Measurements from ENCODE around the gene NT5C3B.

DNA sequence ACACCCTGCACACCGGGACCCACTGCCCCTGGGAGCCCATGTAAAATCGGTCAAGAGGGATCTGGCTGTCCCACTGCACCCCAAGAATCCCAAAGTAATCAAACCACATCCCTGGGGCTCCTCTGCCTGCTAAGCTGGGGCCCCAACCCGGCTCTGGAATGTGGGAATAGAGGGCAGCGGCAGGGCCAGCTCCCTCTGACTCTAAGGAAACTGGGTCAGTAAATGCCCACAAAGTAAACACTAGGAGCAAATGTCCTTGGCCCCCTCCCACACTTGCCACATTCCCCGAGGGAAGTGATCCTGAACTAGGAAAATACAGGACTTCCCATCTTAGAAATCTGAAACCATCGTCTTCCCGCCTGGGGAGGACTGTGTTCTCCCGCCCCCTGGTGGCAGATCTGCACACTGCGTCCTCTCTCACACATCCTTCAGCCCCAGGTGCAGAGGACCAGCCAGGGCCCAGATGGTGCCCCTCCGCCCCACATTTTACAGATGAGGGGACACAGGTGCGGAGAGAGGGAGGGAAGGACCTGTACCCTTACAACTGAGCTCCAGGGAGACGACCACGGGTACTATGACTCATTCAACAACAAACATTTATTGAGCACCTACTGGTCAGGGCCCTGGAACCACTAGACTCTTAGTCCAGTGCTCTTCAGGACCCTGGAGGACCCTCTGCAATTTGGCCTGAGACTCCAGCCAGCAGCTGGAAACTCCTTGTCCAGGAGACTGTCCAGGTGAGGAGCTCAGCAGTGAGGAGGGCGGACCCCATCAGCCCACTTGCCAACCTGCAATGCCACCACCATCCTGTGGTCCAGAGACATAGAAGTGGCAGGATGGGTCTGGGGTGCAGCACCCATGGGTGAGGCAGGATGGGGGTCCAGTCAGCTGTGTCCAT is 34.4 kb downstream of the NT5C3B start:
- TF ChIP-seq, protein P1, sequence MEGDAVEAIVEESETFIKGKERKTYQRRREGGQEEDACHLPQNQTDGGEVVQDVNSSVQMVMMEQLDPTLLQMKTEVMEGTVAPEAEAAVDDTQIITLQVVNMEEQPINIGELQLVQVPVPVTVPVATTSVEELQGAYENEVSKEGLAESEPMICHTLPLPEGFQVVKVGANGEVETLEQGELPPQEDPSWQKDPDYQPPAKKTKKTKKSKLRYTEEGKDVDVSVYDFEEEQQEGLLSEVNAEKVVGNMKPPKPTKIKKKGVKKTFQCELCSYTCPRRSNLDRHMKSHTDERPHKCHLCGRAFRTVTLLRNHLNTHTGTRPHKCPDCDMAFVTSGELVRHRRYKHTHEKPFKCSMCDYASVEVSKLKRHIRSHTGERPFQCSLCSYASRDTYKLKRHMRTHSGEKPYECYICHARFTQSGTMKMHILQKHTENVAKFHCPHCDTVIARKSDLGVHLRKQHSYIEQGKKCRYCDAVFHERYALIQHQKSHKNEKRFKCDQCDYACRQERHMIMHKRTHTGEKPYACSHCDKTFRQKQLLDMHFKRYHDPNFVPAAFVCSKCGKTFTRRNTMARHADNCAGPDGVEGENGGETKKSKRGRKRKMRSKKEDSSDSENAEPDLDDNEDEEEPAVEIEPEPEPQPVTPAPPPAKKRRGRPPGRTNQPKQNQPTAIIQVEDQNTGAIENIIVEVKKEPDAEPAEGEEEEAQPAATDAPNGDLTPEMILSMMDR (IDR thresholded peaks at IDR 0.05): peak; percentile 93 to 96 (median 94)
- TF ChIP-seq POLR2A (IDR thresholded peaks at IDR 0.05) (no peak), POLR2AphosphoS5 (IDR thresholded peaks at IDR 0.05) (peak in 1 of 2 donors; percentile 16)

Measured in upper lobe of left lung (tissue), 4 donors.